GM12892 (cell line): ENCODE results near the gene CECR2.

Experiments
- DNase-seq: peaks from one replicate; pipeline ENCODE4 v3.0.0; 2011; ENCODE audit not compliant: insufficient read length
- FAIRE-seq: peaks from 2 replicates; lab custom pipeline; 2011; peaks lifted over from hg19 to GRCh38; lab: Jason Lieb, UNC
- POLR2A ChIP-seq: IDR thresholded peaks from 2 replicates; pipeline ENCODE4 v1.6.1; 2011; ENCODE audit warnings: low read depth, low read length, control low read depth
- POLR2AphosphoS5 ChIP-seq: IDR thresholded peaks from 2 replicates; pipeline ENCODE4 v1.6.1; 2011; ENCODE audit warnings: low read depth, low read length, control low read depth
- TAF1 ChIP-seq: IDR thresholded peaks from 2 replicates; pipeline ENCODE4 v1.6.1; 2011; ENCODE audit warnings: low read depth, mild to moderate bottlenecking, control low read depth, low read length, borderline replicate concordance

Gene CECR2

DNA sequence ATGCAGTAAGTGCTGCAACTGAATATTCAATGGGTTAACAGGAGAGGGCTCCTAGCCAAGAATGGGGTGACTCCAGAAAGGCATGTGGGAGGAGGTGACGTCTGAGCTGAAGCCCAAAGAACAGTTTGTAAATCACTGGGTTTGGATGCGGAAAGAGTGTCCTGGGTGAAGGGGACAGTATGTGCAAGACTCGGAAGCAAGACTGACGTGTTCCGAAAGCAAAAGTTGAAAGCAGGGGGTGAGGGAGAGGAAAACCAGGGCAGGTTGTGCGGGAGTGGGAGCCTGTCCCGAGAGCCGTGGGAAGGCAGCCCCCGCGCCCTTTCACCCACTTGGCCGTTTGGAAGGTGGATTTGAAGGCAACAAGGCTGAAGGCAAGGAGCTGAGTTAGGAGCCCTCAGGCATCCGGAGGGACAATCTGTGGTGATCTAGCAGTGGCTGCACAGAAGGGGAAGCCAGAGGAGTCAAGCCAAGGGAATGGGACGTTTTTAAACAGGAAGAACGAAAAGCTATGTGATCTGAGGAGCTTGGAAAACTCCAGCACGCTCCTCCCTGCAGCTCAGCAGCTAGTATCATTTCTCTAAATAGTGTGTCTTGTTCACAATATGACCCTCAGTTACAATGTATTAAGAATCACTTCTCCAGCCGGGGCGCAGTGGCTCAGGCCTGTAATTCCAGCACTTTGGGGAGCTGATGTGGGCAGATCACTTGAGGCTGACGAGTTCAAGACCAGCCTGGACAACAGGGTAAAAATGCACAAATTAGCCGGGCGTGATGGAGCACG is 201.8 kb downstream of the CECR2 start:
- FAIRE-seq, result no peak

DNA sequence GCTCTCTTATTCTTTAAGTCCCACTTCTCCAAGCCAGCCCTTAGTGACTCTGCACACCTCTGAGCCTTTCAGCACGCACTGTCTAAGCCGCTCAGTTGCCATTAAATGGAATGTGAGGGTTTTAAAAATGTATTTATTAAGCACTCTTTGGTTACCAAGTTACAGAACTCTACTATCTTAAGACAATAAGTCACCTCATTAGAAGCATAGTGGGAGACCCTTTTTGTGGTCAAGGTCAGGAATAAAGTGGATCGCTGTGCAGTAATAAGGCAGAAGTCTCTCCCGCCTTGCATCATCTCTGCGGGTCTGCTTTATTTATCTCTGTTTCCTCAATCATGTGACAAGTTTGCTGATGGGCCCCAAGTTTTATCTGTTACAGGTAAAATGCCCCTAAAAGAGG is 205.9 kb downstream of the CECR2 start:
- no peak for TF ChIP-seq POLR2AphosphoS5
- TF ChIP-seq TAF1, result no peak
- TF ChIP-seq POLR2A, result no peak
- FAIRE-seq (no peak), DNase-seq (no peak)

More for the DNA sequence above, 201.8 kb downstream of the CECR2 start:
- DNase-seq, result no peak
- TF ChIP-seq POLR2AphosphoS5 (no peak), POLR2A (no peak), TAF1 (no peak)

DNA sequence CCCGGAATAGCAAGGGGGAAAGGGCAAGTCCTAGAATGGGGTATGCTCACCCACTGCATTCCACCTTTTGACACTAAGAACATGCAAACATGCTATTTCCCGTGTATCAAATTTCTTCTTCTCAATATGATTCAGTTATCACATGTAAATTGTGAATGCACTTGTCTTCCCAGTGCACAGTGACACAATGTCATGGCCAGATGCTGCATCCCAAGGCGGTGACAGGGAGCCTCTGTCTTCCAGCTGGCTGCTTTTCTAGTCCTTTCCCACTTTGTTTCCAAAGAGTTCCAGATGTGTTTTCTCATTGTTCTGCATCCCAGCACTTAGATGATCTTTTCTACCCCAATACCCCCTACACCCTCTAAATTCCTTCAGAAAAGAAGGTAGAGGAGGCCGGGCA is 206.4 kb downstream of the CECR2 start:
- no peak for FAIRE-seq

DNA sequence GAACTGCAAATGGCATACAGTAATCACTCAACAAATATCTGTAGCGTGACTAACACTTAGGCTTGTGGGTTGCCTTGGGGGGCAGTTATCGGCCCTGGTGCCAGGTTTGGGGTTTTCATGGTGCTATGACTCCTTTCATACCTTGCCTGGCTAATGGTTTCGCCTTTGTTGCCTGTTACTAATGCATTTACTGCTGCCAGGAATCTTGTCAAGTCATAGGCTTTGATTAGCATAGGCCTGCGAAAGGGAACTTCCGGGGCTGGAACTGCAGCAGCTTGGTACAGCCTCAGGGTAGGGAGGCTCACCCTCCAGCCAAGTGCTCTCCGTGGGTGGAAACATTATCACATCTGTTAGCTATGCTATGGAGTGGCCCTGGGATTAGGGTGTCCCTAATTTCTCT is 207.2 kb downstream of the CECR2 start:
- TF ChIP-seq TAF1, result no peak
- TF ChIP-seq POLR2A, result no peak
- TF ChIP-seq POLR2AphosphoS5, result no peak
- no peak for DNase-seq
- FAIRE-seq, result no peak

More for the DNA sequence above, 206.4 kb downstream of the CECR2 start:
- no peak for DNase-seq
- TF ChIP-seq POLR2A (no peak), TAF1 (no peak), POLR2AphosphoS5 (no peak)

DNA sequence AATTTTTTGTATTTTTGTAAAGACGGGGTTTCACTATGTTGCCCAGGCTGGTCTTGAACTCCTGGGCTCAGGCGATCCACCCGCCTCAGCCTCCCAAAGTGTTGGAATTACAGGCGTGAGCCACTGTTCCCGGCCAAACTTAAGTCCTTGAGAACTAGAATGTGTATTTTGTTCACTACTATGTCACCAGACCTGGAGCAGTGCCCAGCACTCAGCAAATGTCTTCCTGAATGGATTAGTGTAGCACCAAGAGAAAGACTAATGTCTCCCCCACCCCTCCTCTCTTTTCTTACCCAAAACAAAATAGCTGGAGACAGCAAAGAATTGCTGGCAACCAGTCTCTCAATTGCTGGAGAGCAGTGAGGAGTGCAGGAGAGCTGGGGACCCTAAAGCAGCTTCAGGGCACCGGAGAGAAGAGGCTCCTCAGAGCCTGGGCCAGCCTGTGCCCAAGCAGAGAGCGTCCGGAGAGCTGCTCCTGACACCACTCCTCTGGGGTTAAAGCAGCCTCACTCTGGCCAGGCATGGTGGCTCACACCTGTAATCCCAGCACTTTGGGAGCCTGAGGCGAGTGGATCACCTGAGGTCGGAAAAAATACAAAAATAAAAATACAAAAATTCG is 209.0 kb downstream of the CECR2 start:
- DNase-seq, result no peak
- FAIRE-seq, result no peak

DNA sequence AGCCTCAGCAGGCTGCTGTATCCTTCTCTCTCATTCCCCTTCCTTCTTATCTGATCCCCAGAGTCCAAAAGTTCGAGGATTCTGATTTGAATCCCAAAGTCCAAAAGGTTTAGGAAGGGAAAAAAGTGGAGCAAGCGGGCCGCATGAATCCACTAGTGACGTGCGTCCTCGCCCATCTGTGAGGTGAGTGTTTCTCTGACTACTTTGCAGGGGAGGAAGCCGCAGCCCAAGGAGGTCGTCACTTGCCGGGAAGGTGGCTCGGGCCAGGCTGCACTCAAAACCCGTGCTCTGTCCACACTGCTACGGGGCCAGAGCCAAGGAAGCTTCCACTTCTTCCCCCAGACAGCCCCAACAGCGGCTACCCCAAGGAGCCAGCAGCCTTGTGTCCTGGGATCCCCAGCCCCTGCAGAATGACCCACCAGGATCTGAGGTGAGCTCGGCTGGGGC is 210.3 kb downstream of the CECR2 start:
- DNase-seq, result no peak
- FAIRE-seq, result no peak
- TF ChIP-seq TAF1 (no peak), POLR2AphosphoS5 (no peak), POLR2A (no peak)

More for the DNA sequence above, 209.0 kb downstream of the CECR2 start:
- no peak for TF ChIP-seq POLR2A
- TF ChIP-seq POLR2AphosphoS5, result no peak
- no peak for TF ChIP-seq TAF1

DNA sequence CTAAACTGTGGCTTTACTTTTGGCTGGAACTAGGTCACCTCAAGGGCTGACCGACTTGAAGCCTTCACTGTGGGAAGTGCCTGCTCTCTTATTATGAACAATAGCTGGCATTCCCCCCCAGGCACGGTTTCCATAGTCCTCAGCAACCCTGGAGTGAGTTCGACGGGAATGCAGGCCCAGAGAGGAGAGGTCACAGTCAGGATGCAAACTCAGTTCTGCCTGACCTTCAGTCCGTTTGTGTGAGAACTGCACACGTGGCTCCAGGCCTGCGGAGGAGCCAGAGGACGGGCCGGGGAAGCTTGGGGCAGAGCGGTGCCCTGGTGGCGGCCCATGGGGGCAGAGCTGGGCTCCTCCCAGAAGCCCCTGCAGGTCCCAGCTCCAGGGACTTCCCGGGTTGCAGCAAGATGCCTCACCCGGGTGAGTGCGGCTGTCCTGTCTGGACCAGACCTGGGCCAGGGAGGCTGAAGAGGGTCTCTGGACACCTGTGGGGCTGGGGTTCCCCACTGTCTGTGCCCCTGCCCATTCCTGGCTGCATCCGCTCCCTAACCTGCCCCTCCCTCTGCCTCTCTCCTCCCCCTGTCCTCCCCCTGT is 211.3 kb downstream of the CECR2 start:
- FAIRE-seq, result no peak
- DNase-seq, result no peak
- no peak for TF ChIP-seq TAF1
- no peak for TF ChIP-seq POLR2A
- TF ChIP-seq POLR2AphosphoS5, result no peak

DNA sequence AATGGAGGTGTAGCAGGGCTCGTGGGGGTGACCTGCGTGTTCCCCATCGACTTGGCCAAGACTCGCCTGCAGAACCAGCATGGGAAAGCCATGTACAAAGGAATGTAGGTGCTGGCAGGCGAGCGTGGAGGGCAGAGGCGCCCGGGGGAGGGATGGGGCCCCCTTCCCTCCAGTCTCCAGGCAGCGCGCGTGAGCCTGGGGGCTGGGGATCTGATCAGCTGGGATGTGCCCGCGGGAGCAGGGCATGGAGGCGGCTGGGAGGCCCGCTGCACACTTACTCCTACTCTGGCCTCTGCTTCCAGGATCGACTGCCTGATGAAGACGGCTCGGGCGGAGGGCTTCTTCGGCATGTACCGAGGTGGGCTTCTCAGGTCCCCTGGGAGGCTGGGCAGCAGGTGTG is 211.8 kb downstream of the CECR2 start:
- TF ChIP-seq POLR2A (no peak), POLR2AphosphoS5 (no peak), TAF1 (no peak)
- no peak for FAIRE-seq
- DNase-seq, result no peak

DNA sequence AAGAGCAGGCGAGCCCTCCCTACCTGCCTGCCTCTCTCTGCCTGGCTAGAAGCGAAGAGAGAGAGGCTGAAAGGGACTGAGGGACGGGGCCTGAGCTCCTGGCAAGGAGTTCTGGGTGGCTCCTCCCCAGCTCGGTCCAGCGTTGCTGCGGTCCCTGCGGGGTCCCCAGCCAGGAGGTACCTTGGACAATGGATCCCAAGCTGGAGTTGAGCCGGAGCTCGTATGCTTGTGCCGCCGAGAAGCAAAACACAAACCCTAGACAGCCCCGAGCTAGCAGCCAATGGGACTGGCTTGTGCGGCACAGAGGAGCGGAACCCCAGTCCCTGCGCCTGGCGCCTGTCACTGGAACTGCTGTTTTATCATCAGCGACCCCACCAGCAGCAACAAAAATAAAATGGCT is 212.4 kb downstream of the CECR2 start:
- FAIRE-seq, result no peak
- DNase-seq, result no peak
- TF ChIP-seq POLR2AphosphoS5 (no peak), TAF1 (no peak), POLR2A (no peak)

DNA sequence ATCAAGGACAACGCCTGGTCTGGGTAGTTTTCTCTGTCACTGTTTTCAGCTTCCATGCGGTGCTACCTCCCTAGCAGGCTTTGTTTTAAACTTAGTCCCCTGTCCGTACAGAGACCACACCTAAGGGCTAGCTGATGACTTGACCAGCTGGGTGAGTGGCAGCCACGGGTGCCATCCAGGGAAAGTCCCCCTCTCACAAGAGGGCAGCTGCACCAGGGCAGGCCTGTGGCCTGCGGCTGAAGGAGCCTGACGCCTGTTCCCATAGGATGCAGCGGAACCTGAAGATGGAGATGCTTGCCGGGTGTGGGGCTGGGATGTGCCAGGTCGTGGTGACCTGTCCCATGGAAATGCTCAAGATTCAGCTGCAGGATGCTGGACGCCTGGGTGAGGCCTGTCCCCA is 213.9 kb downstream of the CECR2 start:
- TF ChIP-seq TAF1 (no peak), POLR2AphosphoS5 (no peak), POLR2A (no peak)
- FAIRE-seq (no peak), DNase-seq (no peak)

DNA sequence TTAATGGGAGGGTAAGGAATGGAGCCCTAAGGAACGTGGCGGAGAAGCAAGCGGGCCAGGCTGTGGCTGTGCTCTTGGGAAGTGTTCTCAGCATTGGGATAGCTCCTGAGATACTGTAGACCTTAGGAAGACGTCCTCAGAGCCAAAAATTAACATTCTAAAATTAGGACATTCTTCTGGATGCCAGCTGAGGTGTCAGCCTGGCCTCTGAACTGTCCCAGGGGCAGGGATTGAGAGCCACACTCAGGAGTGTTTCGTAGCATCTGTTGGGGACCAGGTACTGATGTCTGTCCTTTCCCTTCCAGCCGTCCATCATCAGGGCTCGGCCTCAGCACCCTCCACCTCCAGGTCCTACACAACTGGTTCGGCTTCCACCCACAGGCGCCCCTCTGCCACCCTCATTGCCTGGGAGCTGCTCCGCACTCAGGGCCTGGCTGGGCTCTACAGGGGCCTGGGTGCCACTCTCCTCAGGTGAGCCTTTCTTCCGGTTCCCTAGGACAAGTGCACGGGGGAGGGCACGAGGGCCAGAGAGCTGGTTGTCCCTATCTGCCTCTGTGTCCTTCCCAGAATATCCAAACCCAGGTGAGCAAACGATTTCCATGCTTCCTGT is 217.7 kb downstream of the CECR2 start:
- FAIRE-seq, result no peak
- TF ChIP-seq POLR2A, result no peak

DNA sequence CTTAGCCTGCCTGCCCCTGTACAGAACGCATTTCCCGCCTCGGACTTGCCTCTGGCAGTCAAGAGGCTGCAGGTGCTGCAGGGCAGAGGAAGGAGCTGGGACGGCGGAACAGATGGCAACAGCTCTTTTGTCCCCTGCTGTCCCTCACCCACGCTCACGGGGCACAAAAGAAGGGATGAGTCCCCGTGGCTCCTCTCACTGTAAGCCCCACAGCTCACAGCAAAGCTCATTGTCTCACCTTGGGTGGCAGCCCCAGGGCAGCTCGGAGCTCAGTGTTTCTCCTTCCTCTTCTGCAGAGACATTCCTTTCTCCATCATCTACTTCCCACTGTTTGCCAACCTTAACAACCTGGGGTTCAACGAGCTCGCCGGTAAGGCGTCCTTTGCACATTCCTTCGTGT is 218.4 kb downstream of the CECR2 start:
- TF ChIP-seq POLR2AphosphoS5 (no peak), TAF1 (no peak), POLR2A (no peak)
- DNase-seq (no peak), FAIRE-seq (no peak)

More for the DNA sequence above, 217.7 kb downstream of the CECR2 start:
- no peak for DNase-seq
